Activated naive CD4-positive, alpha-beta T cell treated with anti-CD3 and anti-CD28 coated beads, Interleukin-2, amount 50 U/mL, for 24 hours (primary cell): Measurements from ENCODE around the gene RREB1.

Experiments
- H3K27ac Mint-ChIP-seq: one replicate; pipeline ENCODE4 v1.8.0; 2021; ENCODE audit warnings: mild to moderate bottlenecking, mixed read lengths
- H3K27me3 Mint-ChIP-seq: one replicate; pipeline ENCODE4 v1.8.0; 2021; ENCODE audit warnings: mixed read lengths
- H3K36me3 Mint-ChIP-seq: one replicate; pipeline ENCODE4 v1.8.0; 2021; ENCODE audit warnings: mixed read lengths
- H3K4me1 Mint-ChIP-seq: one replicate; pipeline ENCODE4 v1.8.0; 2021; ENCODE audit warnings: mixed read lengths
- H3K4me3 Mint-ChIP-seq: one replicate; pipeline ENCODE4 v1.8.0; 2021; ENCODE audit warnings: mild to moderate bottlenecking, mixed read lengths
- H3K9me3 Mint-ChIP-seq: one replicate; pipeline ENCODE4 v1.8.0; 2021; ENCODE audit warnings: mixed read lengths

RREB1 gene

DNA sequence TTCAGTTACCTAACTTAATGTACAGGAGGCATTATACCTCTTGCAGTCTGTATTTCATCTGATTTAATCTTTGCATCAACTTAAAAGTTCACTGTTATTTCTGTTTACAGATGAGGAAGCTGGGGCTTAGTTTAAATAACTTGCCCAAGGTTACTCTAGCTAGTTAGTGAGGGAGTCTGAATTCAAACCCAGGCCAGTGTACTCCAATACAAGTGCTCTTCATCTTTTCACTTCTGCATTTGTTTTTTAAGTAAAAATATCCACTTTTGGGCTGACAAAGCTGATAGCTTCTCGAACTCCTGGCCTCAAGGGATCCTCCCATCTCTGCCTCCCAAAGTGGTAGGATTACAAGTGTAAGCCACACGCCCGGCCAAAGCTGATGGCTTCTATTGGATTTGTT, 23.6 kb downstream of the RREB1 start:
- Mint-ChIP-seq H3K4me1 (peaks cover 95% of the 10 kb centered on the region), H3K27me3 (no peaks in the 10 kb centered on the region), H3K4me3 (no peak overlapping the region), H3K27ac (peak overlapping the region; percentile 51), H3K9me3 (no peaks in the 10 kb centered on the region), H3K36me3 (peaks cover 3% of the 10 kb centered on the region)

DNA sequence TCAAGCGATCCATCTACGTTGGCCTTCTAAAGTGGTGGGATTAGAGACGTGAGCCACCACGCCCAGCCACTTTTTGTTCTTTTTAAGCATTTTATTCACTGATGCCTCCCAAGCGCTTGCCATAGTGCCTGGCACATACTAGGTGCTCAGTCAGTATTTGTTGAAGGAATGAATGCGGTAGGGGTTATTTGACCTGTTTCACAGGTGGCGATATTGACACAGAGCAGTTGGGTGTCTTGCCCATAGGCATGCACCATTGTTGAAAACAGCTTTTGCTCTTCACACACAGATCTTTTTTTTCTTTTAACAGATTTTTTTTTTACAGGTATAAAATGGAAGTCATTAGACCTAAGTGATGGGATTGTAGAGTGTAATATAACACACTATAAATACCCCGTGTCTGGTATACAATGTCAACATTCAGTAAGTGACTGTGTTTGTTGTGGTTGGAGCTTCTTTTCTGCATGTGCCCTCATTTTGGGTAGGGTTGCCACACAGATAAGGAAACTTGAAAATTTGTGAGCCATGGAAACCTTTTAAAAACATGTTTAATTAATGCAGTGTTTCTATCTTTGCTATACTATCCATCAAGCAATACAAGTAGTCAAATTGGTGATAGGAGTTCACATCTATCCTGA, 24.8 kb downstream of the RREB1 start:
- Mint-ChIP-seq H3K27me3 (no peaks in the 10 kb centered on the region), H3K4me3 (no peak overlapping the region), H3K4me1 (peaks cover 95% of the 10 kb centered on the region), H3K36me3 (peaks cover 3% of the 10 kb centered on the region), H3K9me3 (no peaks in the 10 kb centered on the region), H3K27ac (peak overlapping the region; percentile 46)

DNA sequence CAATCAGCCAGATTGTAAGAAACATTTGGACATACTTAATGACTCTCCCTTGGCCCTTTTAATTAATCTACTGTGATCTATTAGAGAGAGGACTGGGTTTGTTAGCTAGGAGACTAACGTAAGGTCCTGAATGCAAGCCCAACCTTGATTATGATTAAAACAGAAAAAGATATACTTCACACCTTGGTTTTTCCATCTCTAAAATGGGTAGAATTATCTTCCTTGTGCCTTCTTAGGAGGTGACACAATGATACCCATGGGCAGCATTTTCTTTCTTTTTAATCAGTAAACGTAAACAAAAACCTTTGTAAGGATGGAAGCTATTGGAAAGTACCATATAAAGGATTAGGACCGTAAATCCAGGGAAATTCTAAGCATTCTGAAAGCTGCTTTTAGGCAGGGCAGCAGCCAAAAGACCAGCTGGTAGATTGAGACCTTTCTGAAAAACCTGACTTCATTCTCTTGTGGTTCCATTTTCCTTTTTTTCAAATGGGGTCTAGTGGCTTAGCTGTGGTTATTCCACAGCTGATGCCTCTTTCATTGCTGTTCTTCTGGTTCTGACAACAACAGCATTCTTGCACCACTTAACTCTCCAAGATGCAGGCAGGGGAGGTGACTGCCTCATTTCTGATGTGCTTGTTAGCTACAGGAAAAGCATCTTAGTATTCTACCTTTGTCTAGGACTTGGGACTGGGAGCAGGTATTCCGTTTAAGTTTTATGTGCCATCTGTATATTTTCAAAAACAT, 27.4 kb downstream of the RREB1 start:
- no peaks in the 10 kb centered on the region for H3K27me3 Mint-ChIP-seq
- H3K36me3 Mint-ChIP-seq, result no peaks in the 10 kb centered on the region
- peaks cover 93% of the 10 kb centered on the region for H3K4me1 Mint-ChIP-seq
- H3K4me3 Mint-ChIP-seq, result no peak overlapping the region
- H3K27ac Mint-ChIP-seq, result peak overlapping the region; percentile 65
- no peaks in the 10 kb centered on the region for H3K9me3 Mint-ChIP-seq

DNA sequence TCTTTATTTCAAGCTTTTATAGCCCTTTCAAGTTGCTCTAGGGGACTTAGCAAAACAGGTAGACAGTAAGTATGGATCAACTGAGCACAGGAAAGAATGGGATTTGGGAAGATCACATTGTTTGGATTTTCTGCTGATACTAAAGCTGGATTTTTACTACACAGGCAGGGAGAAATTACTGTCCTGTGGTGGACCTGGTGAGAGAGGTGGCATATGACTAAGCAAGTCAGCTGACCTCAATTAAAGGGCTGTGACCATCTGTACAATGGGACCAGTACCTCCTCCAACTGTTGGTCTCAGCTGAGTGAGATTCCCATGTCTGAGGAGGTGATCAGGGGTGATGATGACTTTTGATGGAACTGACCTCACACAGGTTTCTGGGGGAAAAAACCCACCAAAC, 28.0 kb downstream of the RREB1 start:
- Mint-ChIP-seq H3K4me3 (no peak overlapping the region), H3K27me3 (no peaks in the 10 kb centered on the region), H3K4me1 (peaks cover 94% of the 10 kb centered on the region), H3K27ac (peak overlapping the region; percentile 65), H3K9me3 (no peaks in the 10 kb centered on the region), H3K36me3 (no peaks in the 10 kb centered on the region)

DNA sequence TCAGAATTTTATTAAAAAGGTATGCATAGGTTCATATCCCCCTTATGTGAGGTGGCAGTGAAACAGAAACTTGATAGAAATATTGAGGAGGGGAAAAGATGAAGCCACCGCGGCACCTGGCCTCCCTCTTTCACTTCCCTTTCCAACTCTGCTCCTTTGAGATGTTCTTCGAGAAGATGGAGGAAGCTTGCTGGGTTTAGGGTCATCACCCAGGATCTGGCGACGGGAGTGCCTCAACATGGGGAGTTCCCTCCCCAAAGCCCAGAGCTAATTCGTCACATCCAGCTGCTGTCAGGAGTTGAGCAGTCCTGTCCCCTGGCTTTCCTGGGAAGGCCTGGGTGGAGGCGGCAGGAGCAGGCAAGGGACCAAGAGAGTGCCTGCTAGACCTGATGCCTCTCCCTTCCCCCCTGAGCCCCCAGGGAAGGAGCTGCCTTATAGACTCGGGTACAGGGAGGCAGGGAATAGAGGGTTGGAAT, 29.1 kb downstream of the RREB1 start:
- H3K36me3 Mint-ChIP-seq, result no peaks in the 10 kb centered on the region
- H3K27ac Mint-ChIP-seq, result peak overlapping the region; percentile 97
- H3K9me3 Mint-ChIP-seq, result no peaks in the 10 kb centered on the region
- H3K4me1 Mint-ChIP-seq, result peaks cover 93% of the 10 kb centered on the region
- H3K27me3 Mint-ChIP-seq, result no peaks in the 10 kb centered on the region
- peak overlapping the region; percentile 81 for H3K4me3 Mint-ChIP-seq

DNA sequence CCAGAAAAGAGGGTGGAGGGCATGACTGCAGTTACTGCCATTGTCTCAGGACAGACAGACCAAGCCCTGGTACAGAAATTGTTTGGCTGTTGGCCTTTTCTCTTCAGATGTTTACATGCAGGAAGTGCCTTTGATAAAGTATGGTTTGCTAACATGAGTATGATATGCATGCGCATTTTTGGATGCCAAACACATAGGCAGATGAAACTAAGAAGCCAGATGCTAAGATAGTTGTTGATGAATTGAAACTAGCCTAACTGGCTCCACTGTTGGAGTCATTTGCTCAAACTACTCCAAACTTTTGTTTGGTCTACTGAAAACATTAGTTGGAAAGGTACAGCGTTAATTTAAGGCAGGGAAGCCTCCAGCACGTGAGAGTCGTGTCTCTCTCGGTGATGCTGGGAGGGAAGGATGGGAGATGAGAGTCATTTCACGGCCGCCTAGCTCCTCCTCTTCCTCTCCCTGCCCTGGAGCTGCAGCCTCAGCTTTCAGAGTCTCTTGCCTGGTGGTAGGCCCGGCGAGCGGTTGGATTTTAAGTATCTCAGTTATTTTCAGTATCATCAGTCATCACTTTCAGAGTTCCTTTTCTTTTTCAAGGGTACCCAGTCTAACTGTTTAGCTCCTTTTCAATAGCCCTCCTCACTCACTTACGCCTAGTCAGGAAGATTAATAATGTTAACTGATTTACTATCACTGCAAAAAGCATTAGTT, 29.7 kb downstream of the RREB1 start:
- H3K27me3 Mint-ChIP-seq, result no peaks in the 10 kb centered on the region
- H3K9me3 Mint-ChIP-seq, result no peaks in the 10 kb centered on the region
- peaks cover 87% of the 10 kb centered on the region for H3K4me1 Mint-ChIP-seq
- peak overlapping the region; percentile 81 for H3K4me3 Mint-ChIP-seq
- no peaks in the 10 kb centered on the region for H3K36me3 Mint-ChIP-seq
- H3K27ac Mint-ChIP-seq, result peak overlapping the region; percentile 97

DNA sequence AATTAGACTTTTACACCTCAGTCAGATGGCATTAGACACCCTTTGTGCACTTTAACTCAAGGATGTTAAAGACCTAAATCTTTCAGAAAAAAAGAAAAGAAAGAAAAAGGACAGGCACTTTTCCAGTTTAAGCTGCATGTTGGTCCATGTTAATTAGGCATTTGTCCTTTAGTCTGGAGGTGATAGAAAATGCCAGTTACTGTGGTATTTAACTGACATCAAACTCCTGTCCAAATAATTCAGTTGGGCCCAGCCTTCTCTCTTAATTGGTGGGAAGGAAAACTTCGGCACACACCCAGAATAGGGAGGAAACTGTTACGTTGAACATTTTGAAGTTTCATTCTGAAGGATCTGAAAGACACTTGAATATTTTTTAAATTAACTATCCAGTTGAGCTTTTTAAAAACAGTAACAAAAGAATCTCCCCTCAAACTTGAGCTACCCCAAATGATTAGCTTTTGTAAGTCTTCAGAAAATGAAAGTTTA, 30.3 kb downstream of the RREB1 start:
- Mint-ChIP-seq H3K4me1 (peaks cover 86% of the 10 kb centered on the region), H3K27ac (peak overlapping the region; percentile 97), H3K36me3 (no peaks in the 10 kb centered on the region), H3K4me3 (peak overlapping the region; percentile 81), H3K27me3 (no peaks in the 10 kb centered on the region), H3K9me3 (no peaks in the 10 kb centered on the region)

DNA sequence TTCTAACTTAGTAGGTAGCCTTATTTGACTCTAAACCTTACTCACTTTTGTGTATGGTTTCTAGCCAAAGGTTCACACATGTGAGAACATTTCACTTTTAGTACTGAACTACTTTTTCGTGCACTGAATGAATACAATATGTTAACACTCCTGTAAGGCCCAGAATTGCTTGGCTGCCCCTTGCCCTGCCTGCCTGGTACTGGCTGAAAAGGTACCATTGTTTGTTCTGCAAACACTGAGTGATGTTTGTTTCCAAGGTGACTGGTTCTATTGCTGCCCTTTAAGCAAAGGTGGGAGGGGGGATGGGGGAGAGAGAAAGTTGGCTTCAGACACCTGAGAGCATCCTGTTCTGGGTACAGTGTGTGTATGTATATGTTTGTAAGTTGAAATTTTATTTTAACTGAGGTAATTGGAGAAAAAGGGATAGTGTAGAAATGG, 31.2 kb downstream of the RREB1 start:
- peak overlapping the region; percentile 97 for H3K27ac Mint-ChIP-seq
- no peaks in the 10 kb centered on the region for H3K9me3 Mint-ChIP-seq
- H3K36me3 Mint-ChIP-seq, result no peaks in the 10 kb centered on the region
- H3K27me3 Mint-ChIP-seq, result no peaks in the 10 kb centered on the region
- H3K4me1 Mint-ChIP-seq, result peaks cover 85% of the 10 kb centered on the region
- peak overlapping the region; percentile 52 for H3K4me3 Mint-ChIP-seq

DNA sequence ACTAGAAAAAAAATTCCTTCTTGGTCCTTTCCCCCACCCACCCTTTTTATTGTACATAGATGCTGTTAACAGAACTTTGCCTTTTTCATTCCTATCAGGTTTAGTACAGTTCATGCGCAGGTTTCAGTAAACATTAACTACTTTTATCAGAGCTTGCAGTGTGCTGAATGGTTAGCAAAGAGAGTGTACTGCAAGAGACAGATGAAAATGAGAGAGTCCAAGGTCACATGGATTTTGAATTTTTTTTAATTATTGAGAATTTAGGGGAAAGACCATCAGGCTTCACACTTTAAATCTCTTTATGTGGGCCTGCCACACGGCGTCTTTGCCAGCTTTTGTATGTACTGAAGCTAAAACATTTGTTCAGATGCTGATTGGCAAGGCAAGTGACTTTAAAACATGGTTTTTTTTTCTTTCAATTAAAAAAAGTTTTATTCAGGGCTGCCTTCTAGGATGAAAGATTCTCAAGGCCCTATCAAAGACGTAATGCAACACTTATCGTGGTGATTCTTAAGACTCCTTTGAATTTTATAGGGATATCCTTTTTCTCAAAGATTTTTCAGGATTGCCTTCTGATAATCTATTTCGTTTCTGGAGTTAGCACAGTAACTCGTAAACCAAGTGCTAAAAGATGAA, 32.2 kb downstream of the RREB1 start:
- peaks cover 85% of the 10 kb centered on the region for H3K4me1 Mint-ChIP-seq

DNA sequence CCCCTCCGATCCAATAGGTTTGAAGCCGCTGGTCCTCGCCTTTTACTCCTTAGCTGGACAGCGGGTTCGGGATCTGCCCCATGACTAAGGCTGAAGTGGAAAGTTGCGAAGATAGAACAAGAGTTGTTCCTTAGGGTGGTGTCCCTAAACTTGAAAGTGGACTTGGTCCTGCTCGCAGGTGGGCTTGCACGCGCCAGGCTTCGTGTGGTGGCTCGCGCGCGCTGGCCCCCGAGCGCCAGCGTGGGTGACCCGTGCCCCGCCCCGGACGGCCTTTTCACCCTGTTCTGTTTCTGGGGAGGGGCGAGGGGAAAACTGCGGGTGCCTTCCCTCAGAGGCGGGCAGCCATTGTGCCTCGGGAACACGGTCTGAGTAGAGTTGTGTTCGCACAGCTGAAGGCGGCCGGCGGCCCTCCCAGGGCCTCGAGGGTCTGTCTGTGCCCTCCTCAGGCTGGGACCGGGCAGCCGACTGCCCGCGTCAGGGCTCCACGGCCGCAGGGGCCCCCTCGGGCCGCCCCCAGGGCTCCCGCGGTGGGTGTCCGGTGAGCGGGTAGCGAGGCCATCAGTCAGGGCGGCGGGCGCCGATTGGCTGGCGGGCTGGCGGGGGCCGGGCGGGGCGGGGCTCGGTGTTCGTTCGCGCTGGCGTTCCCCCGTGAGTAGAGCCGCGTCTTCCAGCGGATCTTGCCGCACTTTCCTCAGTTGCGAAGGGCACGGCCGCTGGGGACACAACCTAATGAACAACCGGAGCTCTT, 33.0 kb downstream of the RREB1 start:
- H3K36me3 Mint-ChIP-seq, result no peaks in the 10 kb centered on the region
- no peaks in the 10 kb centered on the region for H3K9me3 Mint-ChIP-seq
- H3K27me3 Mint-ChIP-seq, result no peaks in the 10 kb centered on the region
- peaks cover 85% of the 10 kb centered on the region for H3K4me1 Mint-ChIP-seq
- peak overlapping the region; percentile 94 for H3K27ac Mint-ChIP-seq
- H3K4me3 Mint-ChIP-seq, result peak overlapping the region; percentile 88

More for the DNA sequence above, 32.2 kb downstream of the RREB1 start:
- Mint-ChIP-seq H3K36me3 (no peaks in the 10 kb centered on the region), H3K27ac (peak overlapping the region; percentile 83), H3K9me3 (no peaks in the 10 kb centered on the region), H3K27me3 (no peaks in the 10 kb centered on the region), H3K4me3 (peak overlapping the region; percentile 88)

DNA sequence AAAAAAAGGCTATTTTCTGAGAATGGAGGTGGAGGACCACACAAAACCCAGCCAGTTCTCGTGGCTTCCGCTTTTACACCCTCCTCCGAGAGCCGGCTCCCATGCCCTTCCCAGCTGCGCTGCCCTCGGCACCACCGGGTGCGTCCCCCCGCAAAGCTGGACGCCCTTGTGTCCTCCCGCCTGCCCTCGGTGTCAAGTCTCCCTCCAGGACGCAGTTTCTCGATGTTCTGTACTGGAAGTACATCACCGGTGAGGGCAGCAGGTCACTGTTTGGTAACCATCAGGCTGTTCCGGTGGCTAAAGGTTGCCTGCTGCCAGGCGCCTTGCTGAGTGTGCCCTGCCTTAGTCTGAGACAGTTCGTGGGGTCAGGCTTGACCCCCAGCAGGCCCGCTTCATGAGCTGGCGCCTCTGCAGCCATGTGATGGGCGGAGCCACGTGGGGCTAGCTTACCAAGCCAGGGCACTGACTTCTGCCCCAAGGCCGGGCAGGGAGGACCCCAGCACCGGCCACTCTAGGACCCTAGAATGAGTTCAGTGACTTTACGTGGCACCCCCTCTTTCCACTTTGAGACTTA, 34.6 kb downstream of the RREB1 start:
- H3K9me3 Mint-ChIP-seq, result no peaks in the 10 kb centered on the region
- peak overlapping the region; percentile 23 for H3K27ac Mint-ChIP-seq
- peaks cover 85% of the 10 kb centered on the region for H3K4me1 Mint-ChIP-seq
- H3K4me3 Mint-ChIP-seq, result peak overlapping the region; percentile 55
- H3K36me3 Mint-ChIP-seq, result no peaks in the 10 kb centered on the region
- no peaks in the 10 kb centered on the region for H3K27me3 Mint-ChIP-seq

DNA sequence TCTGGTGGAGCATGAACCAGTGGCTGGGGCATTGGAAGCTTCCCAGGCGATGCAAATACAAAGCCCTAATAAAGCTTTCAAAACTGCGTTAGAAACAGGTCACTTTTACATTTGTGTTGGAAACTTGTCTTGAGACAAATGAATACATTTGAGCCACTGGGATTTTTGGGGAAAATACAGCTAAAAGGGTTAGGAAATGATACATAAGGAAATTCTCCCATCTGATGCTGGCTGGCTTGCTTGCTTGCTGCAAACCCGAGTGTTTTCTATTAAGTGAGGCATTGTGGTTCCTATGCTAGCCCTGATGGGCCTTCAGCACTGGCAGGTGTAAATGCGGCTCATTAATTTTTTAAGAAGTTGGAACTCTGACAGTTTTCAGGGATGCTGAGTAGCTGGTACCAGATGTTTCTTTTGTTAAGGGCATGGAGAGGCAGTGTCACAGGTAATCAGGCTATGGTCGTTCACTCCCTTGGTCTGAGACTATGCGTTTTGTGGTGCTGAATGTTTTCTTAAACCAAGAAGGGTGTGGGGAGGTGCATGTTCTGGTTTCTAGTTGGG, 35.2 kb downstream of the RREB1 start:
- Mint-ChIP-seq H3K27ac (peak overlapping the region; percentile 78), H3K4me1 (peaks cover 85% of the 10 kb centered on the region), H3K36me3 (no peaks in the 10 kb centered on the region), H3K4me3 (peak overlapping the region; percentile 17), H3K27me3 (no peaks in the 10 kb centered on the region), H3K9me3 (no peaks in the 10 kb centered on the region)

DNA sequence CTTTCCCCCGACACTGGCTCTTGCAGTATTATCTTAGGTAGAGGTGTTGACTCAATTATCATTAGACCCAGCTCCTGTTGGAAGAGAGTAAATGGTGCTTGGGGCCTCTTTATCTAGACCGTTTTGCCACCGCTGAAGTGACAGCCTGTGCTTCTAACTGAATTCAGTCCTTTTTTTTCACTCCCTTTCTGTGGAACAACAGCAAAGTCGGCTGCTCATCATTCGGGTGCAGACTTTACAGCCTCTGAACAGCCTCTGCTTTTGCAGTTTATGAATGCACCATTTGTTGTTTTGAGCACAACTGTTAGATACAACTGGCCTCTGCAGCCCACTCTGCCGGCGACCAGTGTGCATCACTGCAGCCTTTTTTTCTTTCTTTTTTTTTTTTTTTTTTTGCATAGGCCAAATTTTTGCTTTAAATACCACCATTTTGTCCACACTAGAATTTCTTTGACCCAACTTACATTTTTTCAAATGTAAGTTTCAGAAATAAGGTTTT, 35.8 kb downstream of the RREB1 start:
- peak overlapping the region; percentile 17 for H3K4me3 Mint-ChIP-seq

More for the DNA sequence above, 35.8 kb downstream of the RREB1 start:
- Mint-ChIP-seq H3K36me3 (no peaks in the 10 kb centered on the region), H3K4me1 (peaks cover 85% of the 10 kb centered on the region), H3K27ac (peak overlapping the region; percentile 78), H3K27me3 (no peaks in the 10 kb centered on the region), H3K9me3 (no peaks in the 10 kb centered on the region)
